GM12878 (cell line): ENCODE measurements around the gene CHURC1. TPM values are rescaled to one million over a fixed set of nuclear protein-coding genes. Genes with fewer than 3 reads are reported as not detected.

Experiments used
- ATAC-seq: fragments of 200-7000 bp; cut with Tn5 transposase; 3 replicates; pipeline ENCODE4 v1.9.1; 2020; ENCODE audit warnings: mild to moderate bottlenecking, moderate library complexity
- BruUV-seq: library from RNA; stranded (reverse); fragments of 400-500 nt; replicated peaks from 2 replicates; lab custom pipeline; 2021; lab: Mats Ljungman, UMichigan
- CTCF ChIA-PET: fragments of 300-600 bp; sonication (Branson Sonifier 250); formaldehyde crosslinking; extraction: SDS; loops from one replicate; lab custom pipeline; 2021; ENCODE audit warnings: inconsistent platforms; lab: Yijun Ruan, JAX
- POLR2A ChIA-PET: fragments of 350-600 bp; formaldehyde crosslinking; extraction: SDS; loops from one replicate; lab custom pipeline; 2021; ENCODE audit warnings: inconsistent platforms; lab: Charles Lee
- RAD21 ChIA-PET: fragments of 300-600 bp; sonication (Branson Sonifier 250); formaldehyde crosslinking; loops from one replicate; lab custom pipeline; 2023; ENCODE audit warnings: antibody characterized with exemption; ENCODE audit not compliant: unreplicated experiment; lab: Charles Lee
- SMC1A ChIA-PET: fragments of 300-600 bp; sonication (Branson Sonifier 250); formaldehyde crosslinking; loops from one replicate; lab custom pipeline; 2023; ENCODE audit not compliant: unreplicated experiment, uncharacterized antibody; lab: Charles Lee
- DNase-seq: peaks from one replicate; pipeline ENCODE4 v3.0.0-alpha.2; 2011; ENCODE audit warnings: low read depth, low spot score
- FAIRE-seq: peaks from 3 replicates; lab custom pipeline; 2011; peaks lifted over from hg19 to GRCh38; lab: Jason Lieb, UNC
- H2AFZ ChIP-seq: 2 replicates; pipeline ENCODE4 v1.6.0; 2011; ENCODE audit warnings: low read depth, low read length, control low read depth; ENCODE audit not compliant: control insufficient read depth
- H3K27ac ChIP-seq: 2 replicates; pipeline ENCODE4 v1.5.1; 2011; ENCODE audit warnings: control low read depth; ENCODE audit not compliant: control insufficient read depth, insufficient read depth
- H3K27me3 ChIP-seq, 2 experiments: replicated peaks in 1 of 2; 2 replicates each; pipeline versions ENCODE4 v1.6.0 to v1.6.1; 2011; ENCODE audit warnings: low read length in 1 of 2; ENCODE audit not compliant: control insufficient read depth in 2 of 2, insufficient read depth in 2 of 2
- H3K36me3 ChIP-seq, 2 experiments: 2 replicates each; pipeline ENCODE4 v1.5.1; 2011; ENCODE audit warnings: low read length in 1 of 2; ENCODE audit not compliant: control insufficient read depth in 2 of 2, insufficient read depth in 2 of 2
- H3K4me1 ChIP-seq: 2 replicates; pipeline ENCODE4 v1.6.1; 2011; ENCODE audit warnings: mild to moderate bottlenecking, low read length, moderate library complexity, mixed read lengths; ENCODE audit not compliant: control insufficient read depth, insufficient read depth
- H3K4me2 ChIP-seq: 2 replicates; pipeline ENCODE4 v1.6.0; 2011; ENCODE audit warnings: control low read depth; ENCODE audit not compliant: control insufficient read depth, insufficient read depth
- H3K4me3 ChIP-seq: fragments of 200-600 bp; sonication (generic); 2 replicates; pipeline ENCODE4 v1.5.1; 2016
- H3K79me2 ChIP-seq: 2 replicates; pipeline ENCODE4 v1.6.0; 2011; ENCODE audit warnings: low read length; ENCODE audit not compliant: control insufficient read depth, insufficient read depth
- H3K9ac ChIP-seq: 2 replicates; pipeline ENCODE4 v1.8.0; 2011; ENCODE audit warnings: low read length, control low read depth, mixed read lengths; ENCODE audit not compliant: control insufficient read depth, insufficient read depth
- H3K9me3 ChIP-seq: replicated peaks from 3 replicates; pipeline ENCODE4 v1.5.1; 2011; ENCODE audit warnings: mild to moderate bottlenecking, low read length; ENCODE audit not compliant: control insufficient read depth, insufficient read depth
- H4K20me1 ChIP-seq: 2 replicates; pipeline ENCODE4 v1.6.0; 2011; ENCODE audit not compliant: control insufficient read depth, insufficient read depth
- BACH1 ChIP-seq: fragments of 450-650 bp; IDR thresholded peaks from 2 replicates; pipeline ENCODE4 v1.6.1; 2017; ENCODE audit warnings: mild to moderate bottlenecking, borderline replicate concordance
- CEBPB ChIP-seq, 2 experiments: fragments of 150-350 bp in 1 of 2; IDR thresholded peaks; 2 replicates each; pipeline ENCODE4 v1.6.1; 2012 to 2014; ENCODE audit warnings: low read depth in 2 of 2, low read length in 2 of 2, borderline replicate concordance in 1 of 2, inconsistent platforms in 1 of 2
- GABPA ChIP-seq: IDR thresholded peaks from 2 replicates; pipeline ENCODE4 v1.6.1; 2014; ENCODE audit warnings: antibody characterized with exemption, low read depth, mild to moderate bottlenecking, inconsistent platforms
- HCFC1 ChIP-seq: fragments of 150-350 bp; IDR thresholded peaks from 2 replicates; pipeline ENCODE4 v1.6.1; 2014; ENCODE audit warnings: low read length
- RAD51 ChIP-seq: fragments of 450-650 bp; IDR thresholded peaks from 2 replicates; pipeline ENCODE4 v1.6.1; 2016; ENCODE audit warnings: moderate library complexity, mild to moderate bottlenecking, inconsistent platforms
- SMARCA5 ChIP-seq: fragments of 450-650 bp; IDR thresholded peaks from 2 replicates; pipeline ENCODE4 v1.6.1; 2017; ENCODE audit warnings: mild to moderate bottlenecking
- SRF ChIP-seq, 2 experiments: IDR thresholded peaks; 2 replicates each; pipeline ENCODE4 v1.6.1; 2011; ENCODE audit warnings: low read depth in 2 of 2, low read length in 2 of 2, mild to moderate bottlenecking in 1 of 2, moderate library complexity in 1 of 2
- YY1 ChIP-seq: IDR thresholded peaks from 2 replicates; pipeline ENCODE4 v1.6.1; 2011; ENCODE audit warnings: low read depth, mild to moderate bottlenecking, low read length
- WGBS: methylation state at CpG from one replicate; pipeline ENCODE4 v1.1.6; 2016; ENCODE audit warnings: low lambda C conversion rate; ENCODE audit not compliant: insufficient replicate concordance, insufficient coverage; ENCODE audit errors: missing lambda C conversion rate; 5-methylcytosine and 5-hydroxymethylcytosine counted together
- in situ Hi-C: fragments of 300-500 bp; cut with MboI; formaldehyde crosslinking; loops from 9 replicates; pipeline ENCODE4 v1.14.3; 2018; ENCODE audit warnings: mixed read lengths
- intact Hi-C: fragments of 100-400 bp; cut with micrococcal nuclease; formaldehyde crosslinking; loops from one replicate; pipeline ENCODE4 v1.14.2; 2022; ENCODE audit not compliant: unreplicated experiment
- polyA plus RNA-seq, 11 experiments: library from polyadenylated mRNA; depleted of rRNA in 4 of 11; unstranded in 6 of 11; stranded (reverse) in 5 of 11; fragments of >200 nt; fragmentation: Nextera tagmentation in 4 of 11; fragmentation: Illumina TruSeq in 1 of 11; extraction: Ambion mirVana in 4 of 11; extraction: Trizol in 1 of 11; gene quantifications; 1 replicate in 1 of 11; 2 replicates in 10 of 11; pipeline versions ENCODE4 v1.2.1 to v1.2.3, GENCODE V29; 2011 to 2016; ENCODE audit warnings: inconsistent platforms in 2 of 11, missing spikeins in 2 of 11, low read depth in 1 of 11
- total RNA-seq, 4 experiments: library from RNA; depleted of rRNA in 3 of 4; stranded (reverse); fragments of >200 nt in 3 of 4; fragmentation: Illumina TruSeq in 1 of 4; extraction: Trizol in 1 of 4; gene quantifications; 2 replicates each; pipeline versions ENCODE4 v1.2.1 to v1.2.3, GENCODE V29; 2013 to 2021
- TF ChIP-seq, protein P1 (sequence below): fragments of 450-650 bp; IDR thresholded peaks from 2 replicates; pipeline ENCODE4 v1.6.1; 2016; ENCODE audit warnings: mild to moderate bottlenecking, moderate library complexity, borderline replicate concordance
- TF ChIP-seq, protein P2 (sequence below): fragments of 150-350 bp; IDR thresholded peaks from 2 replicates; pipeline ENCODE4 v1.6.1; 2014; ENCODE audit warnings: mild to moderate bottlenecking, low read depth, low read length
- TF ChIP-seq, protein P3 (sequence below): fragments of 450-650 bp; IDR thresholded peaks from 2 replicates; pipeline ENCODE4 v1.6.1; 2016; ENCODE audit warnings: mild to moderate bottlenecking
- TF ChIP-seq, protein P4 (sequence below): fragments of 450-650 bp; IDR thresholded peaks from 2 replicates; pipeline ENCODE4 v1.6.1; 2014; ENCODE audit warnings: mild to moderate bottlenecking

The CHURC1 gene
- total and polyA plus RNA-seq, 10 of the 15 experiments (the other 5 are each of a cell fraction or from before 2014, with no cell fraction given), result 41.0 to 421 (median 140) TPM

DNA sequence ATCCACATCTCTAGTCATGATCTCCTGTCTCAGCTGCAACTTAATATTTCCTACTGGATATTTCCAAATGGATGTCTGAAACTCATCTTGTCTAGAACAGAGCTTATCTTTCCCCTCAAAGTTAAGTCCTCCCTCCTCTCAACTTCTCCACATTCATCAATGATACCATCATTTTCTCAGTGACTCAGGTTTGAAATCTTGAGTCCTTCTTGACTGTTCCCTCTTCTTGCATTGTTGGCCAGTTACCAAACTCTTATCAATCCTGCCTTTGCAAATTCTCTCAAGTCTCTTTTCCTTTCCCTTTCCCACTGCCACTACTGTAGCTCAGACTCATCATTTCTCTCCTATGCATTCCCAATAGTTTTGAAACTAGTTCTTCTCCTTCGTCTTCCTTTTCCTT is 14.3 kb upstream of the CHURC1 start (continued):
- TF ChIP-seq, protein P1, sequence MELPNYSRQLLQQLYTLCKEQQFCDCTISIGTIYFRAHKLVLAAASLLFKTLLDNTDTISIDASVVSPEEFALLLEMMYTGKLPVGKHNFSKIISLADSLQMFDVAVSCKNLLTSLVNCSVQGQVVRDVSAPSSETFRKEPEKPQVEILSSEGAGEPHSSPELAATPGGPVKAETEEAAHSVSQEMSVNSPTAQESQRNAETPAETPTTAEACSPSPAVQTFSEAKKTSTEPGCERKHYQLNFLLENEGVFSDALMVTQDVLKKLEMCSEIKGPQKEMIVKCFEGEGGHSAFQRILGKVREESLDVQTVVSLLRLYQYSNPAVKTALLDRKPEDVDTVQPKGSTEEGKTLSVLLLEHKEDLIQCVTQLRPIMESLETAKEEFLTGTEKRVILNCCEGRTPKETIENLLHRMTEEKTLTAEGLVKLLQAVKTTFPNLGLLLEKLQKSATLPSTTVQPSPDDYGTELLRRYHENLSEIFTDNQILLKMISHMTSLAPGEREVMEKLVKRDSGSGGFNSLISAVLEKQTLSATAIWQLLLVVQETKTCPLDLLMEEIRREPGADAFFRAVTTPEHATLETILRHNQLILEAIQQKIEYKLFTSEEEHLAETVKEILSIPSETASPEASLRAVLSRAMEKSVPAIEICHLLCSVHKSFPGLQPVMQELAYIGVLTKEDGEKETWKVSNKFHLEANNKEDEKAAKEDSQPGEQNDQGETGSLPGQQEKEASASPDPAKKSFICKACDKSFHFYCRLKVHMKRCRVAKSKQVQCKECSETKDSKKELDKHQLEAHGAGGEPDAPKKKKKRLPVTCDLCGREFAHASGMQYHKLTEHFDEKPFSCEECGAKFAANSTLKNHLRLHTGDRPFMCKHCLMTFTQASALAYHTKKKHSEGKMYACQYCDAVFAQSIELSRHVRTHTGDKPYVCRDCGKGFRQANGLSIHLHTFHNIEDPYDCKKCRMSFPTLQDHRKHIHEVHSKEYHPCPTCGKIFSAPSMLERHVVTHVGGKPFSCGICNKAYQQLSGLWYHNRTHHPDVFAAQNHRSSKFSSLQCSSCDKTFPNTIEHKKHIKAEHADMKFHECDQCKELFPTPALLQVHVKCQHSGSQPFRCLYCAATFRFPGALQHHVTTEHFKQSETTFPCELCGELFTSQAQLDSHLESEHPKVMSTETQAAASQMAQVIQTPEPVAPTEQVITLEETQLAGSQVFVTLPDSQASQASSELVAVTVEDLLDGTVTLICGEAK, result no peak
- no peak for TF ChIP-seq CEBPB (IDR thresholded peaks at IDR 0.05; ENCODE audit: borderline replicate concordance in 1 of 2, low read depth in 2 of 2, low read length in 2 of 2)
- no peak for TF ChIP-seq SRF (IDR thresholded peaks at IDR 0.05; ENCODE audit: low read depth in 2 of 2, low read length in 2 of 2)
- TF ChIP-seq SMARCA5, result no peak
- TF ChIP-seq, protein P2, sequence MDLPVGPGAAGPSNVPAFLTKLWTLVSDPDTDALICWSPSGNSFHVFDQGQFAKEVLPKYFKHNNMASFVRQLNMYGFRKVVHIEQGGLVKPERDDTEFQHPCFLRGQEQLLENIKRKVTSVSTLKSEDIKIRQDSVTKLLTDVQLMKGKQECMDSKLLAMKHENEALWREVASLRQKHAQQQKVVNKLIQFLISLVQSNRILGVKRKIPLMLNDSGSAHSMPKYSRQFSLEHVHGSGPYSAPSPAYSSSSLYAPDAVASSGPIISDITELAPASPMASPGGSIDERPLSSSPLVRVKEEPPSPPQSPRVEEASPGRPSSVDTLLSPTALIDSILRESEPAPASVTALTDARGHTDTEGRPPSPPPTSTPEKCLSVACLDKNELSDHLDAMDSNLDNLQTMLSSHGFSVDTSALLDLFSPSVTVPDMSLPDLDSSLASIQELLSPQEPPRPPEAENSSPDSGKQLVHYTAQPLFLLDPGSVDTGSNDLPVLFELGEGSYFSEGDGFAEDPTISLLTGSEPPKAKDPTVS, result no peak

DNA sequence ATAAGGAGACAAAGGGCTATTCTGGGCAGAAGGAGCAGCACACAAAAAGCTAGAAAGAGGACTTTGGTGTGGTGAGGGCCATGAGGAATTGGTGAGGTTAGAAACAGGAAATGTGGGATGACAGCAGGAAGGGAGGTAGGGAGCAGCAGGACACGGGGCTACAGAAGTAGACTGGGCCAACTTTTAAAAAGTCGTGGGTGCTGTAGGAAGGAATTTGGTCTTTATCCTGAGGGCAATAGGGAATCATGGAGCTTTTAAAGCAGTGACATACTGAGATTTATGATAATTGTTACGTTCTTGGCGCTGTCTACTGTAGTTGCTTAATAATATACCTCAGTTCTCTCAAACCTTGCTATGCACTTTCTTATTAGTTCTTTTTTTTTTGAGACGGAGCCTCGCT is 8.2 kb upstream of the CHURC1 start:
- CTCF ChIA-PET, result interaction anchor here (0.8 to 1.6 kb wide), 2 partner anchors 14 to 78 kb away, joined by 3 to 6 read pairs; no protein-coding TSS in a partner anchor
- no peaks in the 10 kb centered on the region; a peak in 1 of 4 replicates for H3K27me3 ChIP-seq
- H3K27ac ChIP-seq, result no peak overlapping the region
- BruUV-seq, result no TSS peak
- no peak overlapping the region for H2AFZ ChIP-seq
- 53% methylated on average over 6 of the region's 6 CpGs for WGBS
- TF ChIP-seq, protein P3, sequence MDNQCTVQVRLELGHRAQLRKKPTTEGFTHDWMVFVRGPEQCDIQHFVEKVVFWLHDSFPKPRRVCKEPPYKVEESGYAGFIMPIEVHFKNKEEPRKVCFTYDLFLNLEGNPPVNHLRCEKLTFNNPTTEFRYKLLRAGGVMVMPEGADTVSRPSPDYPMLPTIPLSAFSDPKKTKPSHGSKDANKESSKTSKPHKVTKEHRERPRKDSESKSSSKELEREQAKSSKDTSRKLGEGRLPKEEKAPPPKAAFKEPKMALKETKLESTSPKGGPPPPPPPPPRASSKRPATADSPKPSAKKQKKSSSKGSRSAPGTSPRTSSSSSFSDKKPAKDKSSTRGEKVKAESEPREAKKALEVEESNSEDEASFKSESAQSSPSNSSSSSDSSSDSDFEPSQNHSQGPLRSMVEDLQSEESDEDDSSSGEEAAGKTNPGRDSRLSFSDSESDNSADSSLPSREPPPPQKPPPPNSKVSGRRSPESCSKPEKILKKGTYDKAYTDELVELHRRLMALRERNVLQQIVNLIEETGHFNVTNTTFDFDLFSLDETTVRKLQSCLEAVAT, result no peak
- TF ChIP-seq RAD51 (no peak), HCFC1 (no peak), YY1 (no peak), SRF (IDR thresholded peaks at IDR 0.05; ENCODE audit: low read depth in 2 of 2, low read length in 2 of 2) (no peak), GABPA (no peak), BACH1 (no peak)
- TF ChIP-seq, protein P4, sequence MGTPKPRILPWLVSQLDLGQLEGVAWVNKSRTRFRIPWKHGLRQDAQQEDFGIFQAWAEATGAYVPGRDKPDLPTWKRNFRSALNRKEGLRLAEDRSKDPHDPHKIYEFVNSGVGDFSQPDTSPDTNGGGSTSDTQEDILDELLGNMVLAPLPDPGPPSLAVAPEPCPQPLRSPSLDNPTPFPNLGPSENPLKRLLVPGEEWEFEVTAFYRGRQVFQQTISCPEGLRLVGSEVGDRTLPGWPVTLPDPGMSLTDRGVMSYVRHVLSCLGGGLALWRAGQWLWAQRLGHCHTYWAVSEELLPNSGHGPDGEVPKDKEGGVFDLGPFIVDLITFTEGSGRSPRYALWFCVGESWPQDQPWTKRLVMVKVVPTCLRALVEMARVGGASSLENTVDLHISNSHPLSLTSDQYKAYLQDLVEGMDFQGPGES, result no peak
- in situ Hi-C loops (no loop called here), intact Hi-C loops (no loop called here)
- no peak for DNase-seq
- no peak for FAIRE-seq
- H3K36me3 ChIP-seq, result no peaks in the 10 kb centered on the region
- H3K79me2 ChIP-seq, result no peaks in the 10 kb centered on the region
- H3K4me2 ChIP-seq, result no peak overlapping the region
- no peaks in the 10 kb centered on the region for H3K9me3 ChIP-seq
- no peak overlapping the region for H3K4me3 ChIP-seq
- H4K20me1 ChIP-seq, result no peaks in the 10 kb centered on the region
- RAD21 ChIA-PET, result interaction anchor here (0.7 kb wide), 1 partner anchor 14 kb away, joined by 3 read pairs; no protein-coding TSS in a partner anchor
- H3K4me1 ChIP-seq, result no peaks in the 10 kb centered on the region
- no peak for ATAC-seq
- POLR2A ChIA-PET, result no interaction called here
- SMC1A ChIA-PET, result no interaction called here
- no peak overlapping the region for H3K9ac ChIP-seq
